Type B pancreatic cell (in vitro differentiated cells): ENCODE results near the gene HMGN2. TPM values are rescaled to one million over a fixed set of nuclear protein-coding genes. Genes with fewer than 3 reads are reported as not detected.
"Not testable (repeated sequence)": the region's sequence is repeated elsewhere in the genome, so short reads cannot be mapped to it uniquely, and the experiment has no call there.

Experiments used
- DNase-seq: peaks from one replicate; pipeline ENCODE4 v3.0.0; 2021; ENCODE audit warnings: mixed read lengths; ENCODE audit not compliant: unreplicated experiment; ENCODE audit errors: extremely low spot score
- H3K27ac Mint-ChIP-seq: 2 replicates; pipeline ENCODE4 v1.8.0; 2021; ENCODE audit warnings: mild to moderate bottlenecking, mixed read lengths
- H3K27me3 Mint-ChIP-seq: 2 replicates; pipeline ENCODE4 v1.8.0; 2021; ENCODE audit warnings: mixed read lengths
- H3K36me3 Mint-ChIP-seq: 2 replicates; pipeline ENCODE4 v1.8.0; 2021; ENCODE audit warnings: mixed read lengths
- H3K4me1 Mint-ChIP-seq: one replicate; pipeline ENCODE4 v1.8.0; 2021; ENCODE audit warnings: mixed read lengths; ENCODE audit not compliant: unreplicated experiment
- H3K4me3 Mint-ChIP-seq: 2 replicates; pipeline ENCODE4 v1.8.0; 2021; ENCODE audit warnings: mild to moderate bottlenecking, mixed read lengths
- H3K9me3 Mint-ChIP-seq: 2 replicates; pipeline ENCODE4 v1.8.0; 2021; ENCODE audit warnings: mixed read lengths
- CTCF ChIP-seq: fragments of 200-600 bp; sonication (generic); conservative IDR thresholded peaks from 2 replicates; pipeline ENCODE4 v1.5.0; 2021; ENCODE audit warnings: antibody characterized with exemption, mild to moderate bottlenecking
- total RNA-seq: library from RNA; stranded (reverse); gene quantifications from 2 replicates; pipeline ENCODE4 v1.2.1, GENCODE V29; 2021; ENCODE audit warnings: low replicate concordance

The HMGN2 gene
- total RNA-seq, 1 donor from 2014 or later, result 559 TPM

GRCh38 chr1:26500488-26501175 is 28.4 kb downstream of the HMGN2 start:
- no peaks in the 10 kb centered on the region for H3K9me3 Mint-ChIP-seq
- peaks cover 3% of the 10 kb centered on the region for H3K4me1 Mint-ChIP-seq
- no peaks in the 10 kb centered on the region for H3K36me3 Mint-ChIP-seq
- peak overlapping the region; percentile 90 for H3K4me3 Mint-ChIP-seq
- peak; percentile 63 for TF ChIP-seq CTCF
- peak; percentile 93 for DNase-seq
- peak overlapping the region; percentile 80 for H3K27ac Mint-ChIP-seq
- H3K27me3 Mint-ChIP-seq, result no peaks in the 10 kb centered on the region

- not testable (repeated sequence) for H3K27ac Mint-ChIP-seq, DNase-seq, H3K4me3 Mint-ChIP-seq, H3K36me3 Mint-ChIP-seq, H3K27me3 Mint-ChIP-seq, H3K4me1 Mint-ChIP-seq, H3K9me3 Mint-ChIP-seq
These were observed 38.5 kb downstream of the HMGN2 start for GRCh38 chr1:26510711-26511110.

DNA sequence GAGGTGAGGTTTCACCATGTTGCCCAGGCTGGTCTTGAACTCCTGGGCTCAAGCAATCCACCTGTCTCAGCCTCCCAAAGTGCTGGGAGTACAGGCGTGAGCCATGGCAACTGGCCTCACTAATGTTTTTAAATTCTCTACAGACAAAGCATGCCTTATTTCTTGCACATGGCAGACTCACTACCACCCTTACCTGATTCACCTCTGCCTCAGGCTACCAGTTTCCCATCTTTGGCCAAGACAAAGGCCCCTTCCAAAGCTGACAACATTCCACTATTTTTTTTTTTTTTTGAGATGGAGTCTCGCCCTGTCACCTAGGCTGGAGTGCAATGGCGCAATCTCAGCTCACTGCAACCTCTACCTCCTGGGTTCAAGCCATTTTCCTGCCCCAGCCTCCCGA is 43.6 kb downstream of the HMGN2 start:
- H3K36me3 Mint-ChIP-seq, H3K4me3 Mint-ChIP-seq, H3K27me3 Mint-ChIP-seq, H3K4me1 Mint-ChIP-seq, DNase-seq, H3K27ac Mint-ChIP-seq, H3K9me3 Mint-ChIP-seq: not testable (repeated sequence)

GRCh38 chr1:26516987-26517765 is 44.9 kb downstream of the HMGN2 start:
- no peak for DNase-seq
- Mint-ChIP-seq H3K36me3 (no peaks in the 10 kb centered on the region), H3K27ac (no peak overlapping the region), H3K4me1 (no peaks in the 10 kb centered on the region), H3K27me3 (peaks cover 6% of the 10 kb centered on the region), H3K9me3 (no peaks in the 10 kb centered on the region), H3K4me3 (no peak overlapping the region)
- no peak for TF ChIP-seq CTCF

GRCh38 chr1:26517766-26518049 is 45.5 kb downstream of the HMGN2 start:
- Mint-ChIP-seq H3K27ac (no peak overlapping the region), H3K36me3 (no peaks in the 10 kb centered on the region), H3K27me3 (peaks cover 6% of the 10 kb centered on the region), H3K4me3 (no peak overlapping the region), H3K4me1 (no peaks in the 10 kb centered on the region), H3K9me3 (no peaks in the 10 kb centered on the region)
- DNase-seq, result no peak
- no peak for TF ChIP-seq CTCF

DNA sequence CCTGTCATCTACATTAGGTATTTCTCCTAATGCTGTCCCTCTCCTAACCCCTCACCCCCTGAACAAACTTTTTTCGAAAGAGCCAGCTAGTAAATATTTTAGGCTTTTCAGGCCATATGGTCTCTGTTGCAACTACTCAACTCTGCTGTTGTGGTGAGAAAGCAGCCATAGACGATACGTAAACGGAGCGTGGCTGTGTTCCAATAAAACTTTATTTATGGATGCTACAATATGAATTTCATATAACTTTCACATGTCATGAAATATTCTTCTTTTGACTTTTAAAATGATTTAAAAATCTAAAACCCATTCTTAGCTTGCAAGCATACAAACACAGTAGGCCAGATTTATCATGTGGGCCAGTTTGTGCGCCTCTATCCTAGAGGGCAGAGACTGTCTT is 46.1 kb downstream of the HMGN2 start:
- H3K36me3 Mint-ChIP-seq, result no peaks in the 10 kb centered on the region
- H3K27me3 Mint-ChIP-seq, result peaks cover 6% of the 10 kb centered on the region
- no peak overlapping the region for H3K27ac Mint-ChIP-seq
- no peaks in the 10 kb centered on the region for H3K4me1 Mint-ChIP-seq
- no peak overlapping the region for H3K4me3 Mint-ChIP-seq
- no peak for TF ChIP-seq CTCF
- no peaks in the 10 kb centered on the region for H3K9me3 Mint-ChIP-seq
- no peak for DNase-seq
